Right atrium auricular region (tissue), 2 donors: ENCODE results near the gene PSMB10. TPM values are rescaled to one million over a fixed set of nuclear protein-coding genes. Genes with fewer than 3 reads are reported as not detected.

ENCODE experiments used
- DNase-seq: peaks from one replicate; pipeline ENCODE4 v3.0.0-alpha.2; 2019; ENCODE audit warnings: low spot score
- H3K27ac ChIP-seq, 2 donors: fragments of 200-600 bp; sonication (generic); 1 replicate in 1 of 2; 2 replicates in 1 of 2; pipeline ENCODE4 v1.5.1; 2016 to 2019
- H3K27me3 ChIP-seq, 2 donors: fragments of 200-600 bp; sonication (generic); one replicate each; pipeline versions ENCODE4 v1.5.1 to v1.6.0; 2017 to 2019
- H3K36me3 ChIP-seq: fragments of 200-600 bp; sonication (generic); one replicate; pipeline ENCODE4 v1.5.1; 2016
- H3K4me1 ChIP-seq, 2 donors: fragments of 200-600 bp; sonication (generic); one replicate each; pipeline versions ENCODE4 v1.5.1 to v1.6.0; 2017 to 2019
- H3K4me3 ChIP-seq, 2 donors: fragments of 200-600 bp; sonication (generic); 1 replicate in 1 of 2; 2 replicates in 1 of 2; pipeline ENCODE4 v1.5.1; 2017 to 2019; ENCODE audit warnings: mild to moderate bottlenecking in 1 of 2, moderate library complexity in 1 of 2
- H3K9me3 ChIP-seq, 2 donors: fragments of 200-600 bp; sonication (generic); one replicate each; pipeline ENCODE4 v1.5.1; 2019
- CTCF ChIP-seq, 2 donors: fragments of 200-600 bp; sonication (generic); IDR thresholded peaks; one replicate each; pipeline ENCODE4 v1.5.1; 2019; ENCODE audit warnings: antibody characterized with exemption in 2 of 2
- total RNA-seq, 2 donors: library from RNA; depleted of rRNA; stranded (reverse); fragments of >200 nt; gene quantifications; one replicate each; pipeline ENCODE4 v1.1.0, GENCODE V29; 2016

Gene PSMB10
- total RNA-seq, 2 donors from 2014 or later = 37.3 to 38.4 TPM

GRCh38 chr16:67907397-67908180, 29.1 kb downstream of the PSMB10 start:
- peaks cover 34% of the 10 kb centered on the region for H3K36me3 ChIP-seq
- H3K9me3 ChIP-seq = no peaks in the 10 kb centered on the region
- H3K27me3 ChIP-seq = no peaks in the 10 kb centered on the region
- no peak for TF ChIP-seq CTCF (IDR thresholded peaks at IDR 0.05)
- no peak overlapping the region for H3K27ac ChIP-seq
- no peaks in the 10 kb centered on the region for H3K4me1 ChIP-seq
- H3K4me3 ChIP-seq = no peak overlapping the region
- no peak for DNase-seq

DNA sequence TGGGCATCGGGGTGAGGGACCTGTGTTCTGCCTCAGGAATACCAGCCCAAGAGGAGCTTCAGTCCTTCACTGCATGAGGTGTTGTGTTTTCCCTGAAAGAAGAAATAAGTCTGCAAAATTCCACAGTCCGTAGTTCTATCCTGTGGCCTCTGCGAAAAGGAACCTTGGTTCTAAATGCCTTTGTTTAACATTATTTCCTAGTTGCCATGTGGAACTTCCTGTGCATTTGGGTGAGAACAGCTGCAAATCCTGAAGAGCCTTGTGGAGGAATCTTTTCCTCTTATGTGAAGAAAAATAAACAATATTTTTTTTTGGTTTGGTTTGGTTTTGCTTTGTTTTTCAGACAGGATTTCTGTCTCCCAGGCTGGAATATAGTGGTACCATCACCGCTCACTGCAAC, 33.8 kb downstream of the PSMB10 start:
- no peaks in the 10 kb centered on the region for H3K4me1 ChIP-seq
- H3K9me3 ChIP-seq = no peaks in the 10 kb centered on the region
- TF ChIP-seq CTCF (IDR thresholded peaks at IDR 0.05) = no peak
- DNase-seq = no peak
- H3K27me3 ChIP-seq = no peaks in the 10 kb centered on the region
- H3K27ac ChIP-seq = no peak overlapping the region
- peaks cover 8% of the 10 kb centered on the region for H3K36me3 ChIP-seq
- no peak overlapping the region for H3K4me3 ChIP-seq

DNA sequence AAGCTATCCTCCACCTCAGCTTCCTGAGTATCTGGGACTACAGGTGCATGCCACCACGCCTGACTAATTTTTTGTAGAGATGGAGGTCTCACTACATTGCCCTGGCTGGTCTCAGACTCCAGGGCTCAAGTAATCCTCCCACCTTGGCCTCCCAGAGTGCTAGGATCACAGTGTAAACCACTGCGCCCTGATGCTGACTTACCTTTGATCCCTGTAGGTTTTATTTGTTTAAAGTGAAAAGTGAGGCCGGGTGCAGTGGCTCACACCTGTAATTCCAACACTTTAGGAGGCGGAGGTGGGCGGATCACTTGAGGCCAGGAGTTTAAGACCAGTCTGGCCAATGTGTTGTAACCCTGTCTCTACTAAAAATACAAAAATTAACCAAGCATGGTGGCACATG, 34.9 kb downstream of the PSMB10 start:
- Histone ChIP-seq H3K27me3 (no peaks in the 10 kb centered on the region), H3K27ac (no peak overlapping the region), H3K9me3 (no peaks in the 10 kb centered on the region), H3K4me1 (peaks cover 0 to 10% of the 10 kb centered on the region in 2 donors), H3K36me3 (peaks cover 8% of the 10 kb centered on the region), H3K4me3 (no peak overlapping the region)
- DNase-seq = no peak
- TF ChIP-seq CTCF (IDR thresholded peaks at IDR 0.05) = no peak

GRCh38 chr16:67897231-67897630, 39.4 kb downstream of the PSMB10 start:
- no peak overlapping the region for H3K4me3 ChIP-seq
- no peaks in the 10 kb centered on the region for H3K9me3 ChIP-seq
- peaks cover 0 to 39% of the 10 kb centered on the region in 2 donors for H3K4me1 ChIP-seq
- no peaks in the 10 kb centered on the region for H3K27me3 ChIP-seq
- TF ChIP-seq CTCF (IDR thresholded peaks at IDR 0.05) = no peak
- DNase-seq = peak; percentile 81
- H3K27ac ChIP-seq = peak overlapping the region; percentile 56
- H3K36me3 ChIP-seq = peaks cover 8% of the 10 kb centered on the region

GRCh38 chr16:67893743-67894399, 42.8 kb downstream of the PSMB10 start:
- DNase-seq = no peak
- H3K27ac ChIP-seq = peak overlapping the region; percentile 90 to 97
- H3K4me3 ChIP-seq = peak overlapping the region; percentile 82 to 99
- H3K9me3 ChIP-seq = no peaks in the 10 kb centered on the region
- peaks cover 0 to 39% of the 10 kb centered on the region in 2 donors for H3K4me1 ChIP-seq
- no peaks in the 10 kb centered on the region for H3K27me3 ChIP-seq
- no peak for TF ChIP-seq CTCF (IDR thresholded peaks at IDR 0.05)
- H3K36me3 ChIP-seq = no peaks in the 10 kb centered on the region
